MM.1S (cell line): Measurements from ENCODE around the gene STX1B.

ENCODE experiments used
- DNase-seq: peaks from one replicate; pipeline ENCODE4 v3.0.0-alpha.2; 2015
- H2AFZ ChIP-seq: fragments of 300-600 bp; sonication (generic); 2 replicates; pipeline ENCODE4 v1.6.0; 2016; ENCODE audit warnings: antibody characterized with exemption, low read length
- H3F3A ChIP-seq: fragments of 300-600 bp; sonication (generic); 2 replicates; pipeline ENCODE4 v1.6.1; 2016; ENCODE audit warnings: mild to moderate bottlenecking, antibody characterized with exemption, low read length, moderate library complexity, mixed read lengths; ENCODE audit not compliant: insufficient read depth
- H3K27ac ChIP-seq: fragments of 300-600 bp; sonication (generic); 2 replicates; pipeline ENCODE4 v1.5.1; 2016; ENCODE audit warnings: mild to moderate bottlenecking, low read length
- H3K27me3 ChIP-seq: fragments of 300-600 bp; sonication (generic); replicated peaks from 2 replicates; pipeline ENCODE4 v1.6.0; 2016; ENCODE audit warnings: low read length; ENCODE audit not compliant: insufficient read depth
- H3K36me3 ChIP-seq: fragments of 300-600 bp; sonication (generic); replicated peaks from 2 replicates; pipeline ENCODE4 v1.6.1; 2016; ENCODE audit warnings: mild to moderate bottlenecking, low read length, mixed read lengths; ENCODE audit not compliant: insufficient read depth
- H3K4me1 ChIP-seq: fragments of 300-600 bp; sonication (generic); 2 replicates; pipeline ENCODE4 v1.6.1; 2016; ENCODE audit warnings: low read length, mixed read lengths
- H3K4me2 ChIP-seq: fragments of 300-600 bp; sonication (generic); 2 replicates; pipeline ENCODE4 v1.6.0; 2016; ENCODE audit warnings: low read depth, low read length
- H3K4me3 ChIP-seq: fragments of 300-600 bp; sonication (generic); 2 replicates; pipeline ENCODE4 v1.5.1; 2016; ENCODE audit warnings: low read length, mixed read lengths
- H3K79me2 ChIP-seq: fragments of 300-600 bp; sonication (generic); 2 replicates; pipeline ENCODE4 v1.6.1; 2016; ENCODE audit warnings: mixed run types, low read length, mixed read lengths
- H3K9ac ChIP-seq: fragments of 300-600 bp; sonication (generic); 2 replicates; pipeline ENCODE4 v1.6.1; 2016; ENCODE audit warnings: low read length, mixed read lengths
- H3K9me2 ChIP-seq: fragments of 300-600 bp; sonication (generic); replicated peaks from 2 replicates; pipeline ENCODE4 v1.6.1; 2016; ENCODE audit warnings: mild to moderate bottlenecking, low read length, mixed read lengths; ENCODE audit not compliant: insufficient read depth
- H3K9me3 ChIP-seq: fragments of 300-600 bp; sonication (generic); replicated peaks from 2 replicates; pipeline ENCODE4 v1.6.1; 2016; ENCODE audit warnings: mild to moderate bottlenecking, low read length, mixed read lengths; ENCODE audit not compliant: insufficient read depth
- H4K20me1 ChIP-seq: fragments of 300-600 bp; sonication (generic); 2 replicates; pipeline ENCODE4 v1.6.1; 2016; ENCODE audit warnings: mild to moderate bottlenecking, low read length, moderate library complexity, mixed read lengths; ENCODE audit not compliant: insufficient read depth
- CTCF ChIP-seq: fragments of 300-600 bp; sonication (generic); IDR thresholded peaks from 2 replicates; pipeline ENCODE4 v1.5.1; 2016; ENCODE audit warnings: antibody characterized with exemption, low read length, mixed read lengths
- EZH2 ChIP-seq: fragments of 300-600 bp; sonication (generic); optimal IDR thresholded peaks from 2 replicates; pipeline ENCODE3; 2017; ENCODE audit warnings: low read depth, mild to moderate bottlenecking, antibody characterized with exemption, low read length, mixed read lengths
- EZH2phosphoT487 ChIP-seq: fragments of 300-600 bp; sonication (generic); IDR thresholded peaks from 2 replicates; pipeline ENCODE4 v1.6.1; 2018; ENCODE audit warnings: antibody characterized with exemption, low read length

Gene STX1B

GRCh38 chr16:30983289-30983889, 27.0 kb downstream of the STX1B start:
- Histone ChIP-seq H3K79me2 (no peaks in the 10 kb centered on the region), H4K20me1 (no peaks in the 10 kb centered on the region), H3K36me3 (no peaks in the 10 kb centered on the region), H3K9me3 (no peaks in the 10 kb centered on the region), H3K9ac (no peak overlapping the region), H3K27me3 (no peaks in the 10 kb centered on the region), H3K27ac (no peak overlapping the region), H3K4me1 (no peaks in the 10 kb centered on the region), H3F3A (no peaks in the 10 kb centered on the region), H3K4me3 (no peak overlapping the region), H3K4me2 (no peak overlapping the region), H2AFZ (no peak overlapping the region), H3K9me2 (no peaks in the 10 kb centered on the region)
- TF ChIP-seq CTCF (no peak), EZH2 (no peak), EZH2phosphoT487 (no peak)
- DNase-seq: no peak

- Histone ChIP-seq H4K20me1 (no peaks in the 10 kb centered on the region), H3K9me3 (no peaks in the 10 kb centered on the region), H3K4me2 (no peak overlapping the region), H3K9me2 (no peaks in the 10 kb centered on the region), H3K4me3 (no peak overlapping the region), H3K27me3 (no peaks in the 10 kb centered on the region), H3K9ac (no peak overlapping the region), H3K36me3 (no peaks in the 10 kb centered on the region), H3K27ac (no peak overlapping the region), H3F3A (no peaks in the 10 kb centered on the region), H3K4me1 (no peaks in the 10 kb centered on the region), H2AFZ (no peak overlapping the region), H3K79me2 (no peaks in the 10 kb centered on the region)
- no peak for TF ChIP-seq EZH2
- TF ChIP-seq EZH2phosphoT487: no peak
- no peak for TF ChIP-seq CTCF
- DNase-seq: no peak
These were observed 27.7 kb downstream of the STX1B start for GRCh38 chr16:30982548-30983288.

- Histone ChIP-seq H3K79me2 (no peaks in the 10 kb centered on the region), H3K4me2 (no peak overlapping the region), H3K27ac (no peak overlapping the region), H3K4me1 (no peaks in the 10 kb centered on the region), H3K9ac (no peak overlapping the region), H3K4me3 (no peak overlapping the region), H3F3A (no peaks in the 10 kb centered on the region), H3K36me3 (no peaks in the 10 kb centered on the region), H4K20me1 (no peaks in the 10 kb centered on the region), H3K9me2 (no peaks in the 10 kb centered on the region), H2AFZ (no peak overlapping the region), H3K9me3 (no peaks in the 10 kb centered on the region), H3K27me3 (no peaks in the 10 kb centered on the region)
- no peak for DNase-seq
- no peak for TF ChIP-seq CTCF
- no peak for TF ChIP-seq EZH2
- no peak for TF ChIP-seq EZH2phosphoT487
These were observed 29.5 kb downstream of the STX1B start for GRCh38 chr16:30980959-30981358.
